HAP-1 (cell line): ENCODE results near the gene NKD2.

Source experiments
- DNase-seq, 2 experiments: peaks; one replicate each; pipeline ENCODE4 v3.0.0-alpha.2; 2016 to 2020; ENCODE audit warnings: low spot score in 2 of 2
- H3K27me3 ChIP-seq: fragments of 250-450 bp; sonication (Bioruptor Pico); 2 replicates; pipeline ENCODE4 v1.5.1; 2020; ENCODE audit warnings: low read depth, mild to moderate bottlenecking, moderate library complexity
- H3K36me3 ChIP-seq: fragments of 250-450 bp; sonication (Bioruptor Pico); replicated peaks from 2 replicates; pipeline ENCODE4 v1.5.1; 2020; ENCODE audit warnings: mild to moderate bottlenecking
- H3K4me1 ChIP-seq: fragments of 250-450 bp; sonication (Bioruptor Pico); 2 replicates; pipeline ENCODE4 v1.5.1; 2020; ENCODE audit warnings: mild to moderate bottlenecking
- H3K4me3 ChIP-seq: fragments of 250-450 bp; sonication (Bioruptor Pico); 2 replicates; pipeline ENCODE4 v1.5.1; 2020; ENCODE audit warnings: mild to moderate bottlenecking, moderate library complexity
- H3K9me3 ChIP-seq: fragments of 250-450 bp; sonication (Bioruptor Pico); 2 replicates; pipeline ENCODE4 v1.5.1; 2020; ENCODE audit warnings: mild to moderate bottlenecking, moderate library complexity
- in situ Hi-C: fragments of 300-500 bp; cut with MboI; formaldehyde crosslinking; loops from 3 replicates; pipeline ENCODE4 v1.14.3; 2020; ENCODE audit warnings: low sequenced_read_pairs, inconsistent platforms, mixed read lengths

Gene NKD2

DNA sequence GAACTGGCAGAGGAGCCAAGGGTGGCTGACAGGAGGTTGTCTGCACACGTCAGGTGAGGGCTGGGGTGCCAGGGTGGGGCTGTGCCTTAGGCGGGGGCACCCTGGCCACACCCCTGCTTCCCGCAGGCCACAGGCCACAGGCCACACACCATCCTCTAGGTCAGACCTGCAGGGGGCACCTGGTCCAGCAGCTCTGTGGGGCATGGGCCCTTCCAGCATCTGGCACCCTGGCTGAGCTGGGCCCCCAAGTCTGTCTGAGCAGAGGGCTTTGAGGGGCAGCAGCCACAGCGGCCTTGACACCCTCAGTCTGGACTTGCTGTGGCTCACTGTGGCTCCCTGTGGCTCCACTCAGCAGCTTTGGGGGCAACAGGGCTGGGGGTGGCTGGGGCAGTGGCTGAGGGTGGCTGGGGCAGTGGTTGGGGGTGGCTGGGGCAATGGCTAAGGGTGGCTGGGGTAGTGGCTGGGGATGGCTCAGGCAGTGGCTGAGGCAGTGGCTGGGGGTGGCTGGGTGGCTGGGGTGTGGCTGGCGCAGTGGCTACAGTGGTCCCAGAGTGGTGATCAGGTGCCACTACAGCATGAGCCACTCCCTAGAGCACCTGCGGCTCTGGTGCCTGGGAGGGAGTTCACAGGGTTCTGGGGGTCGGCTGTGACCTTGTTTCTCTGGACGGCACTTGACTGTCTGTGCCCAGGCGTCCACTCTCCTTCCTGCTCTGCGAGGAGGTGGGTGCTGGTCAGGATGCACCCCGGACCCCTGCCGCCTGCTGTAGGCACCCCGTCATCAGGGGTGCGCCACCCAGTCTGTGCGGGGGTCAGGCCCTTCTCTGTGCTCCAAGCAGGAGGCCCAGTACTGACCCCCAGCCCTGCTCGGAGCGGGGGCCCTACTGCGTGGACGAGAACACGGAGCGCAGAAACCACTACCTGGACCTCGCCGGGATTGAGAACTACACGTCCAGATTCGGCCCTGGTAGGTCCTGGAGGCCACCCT, 27.1 kb downstream of the NKD2 start:
- Histone ChIP-seq H3K36me3 (no peaks in the 10 kb centered on the region), H3K4me3 (no peak overlapping the region), H3K27me3 (no peaks in the 10 kb centered on the region), H3K9me3 (no peaks in the 10 kb centered on the region), H3K4me1 (no peaks in the 10 kb centered on the region)
- in situ Hi-C loops: no loop called here
- DNase-seq: no peak

DNA sequence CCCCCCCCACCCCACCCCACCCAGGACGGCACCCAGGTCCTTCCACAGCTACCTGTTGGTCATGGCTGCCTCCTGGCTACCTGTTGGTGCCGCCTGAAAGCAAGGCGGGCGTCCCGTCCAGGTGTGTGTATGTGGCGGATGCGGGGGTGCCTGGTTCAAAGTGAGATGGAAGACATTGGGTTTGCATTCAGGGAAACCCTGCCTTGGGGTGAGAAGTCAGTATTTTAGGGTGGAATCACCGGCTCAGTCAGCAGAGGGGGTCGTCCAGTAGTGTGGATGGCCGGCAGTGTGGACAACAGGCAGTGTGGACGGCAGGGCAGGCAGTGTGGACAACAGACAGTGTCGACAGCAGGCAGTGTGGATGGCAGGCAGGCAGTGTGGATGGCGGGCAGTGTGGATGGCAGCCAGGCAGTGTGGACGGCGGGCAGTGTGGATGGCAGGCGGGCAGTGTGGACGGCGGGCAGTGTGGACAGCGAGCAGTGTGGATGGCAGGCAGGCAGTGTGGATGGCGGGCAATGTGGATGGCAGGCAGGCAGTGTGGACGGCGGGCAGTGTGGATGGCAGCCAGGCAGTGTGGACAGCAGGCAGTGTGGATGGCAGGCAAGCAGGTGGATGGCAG, 28.0 kb downstream of the NKD2 start:
- H3K4me1 ChIP-seq: no peaks in the 10 kb centered on the region
- H3K27me3 ChIP-seq: no peaks in the 10 kb centered on the region
- no peak for DNase-seq
- H3K4me3 ChIP-seq: no peak overlapping the region
- H3K9me3 ChIP-seq: no peaks in the 10 kb centered on the region
- in situ Hi-C loops: no loop called here
- no peaks in the 10 kb centered on the region for H3K36me3 ChIP-seq

DNA sequence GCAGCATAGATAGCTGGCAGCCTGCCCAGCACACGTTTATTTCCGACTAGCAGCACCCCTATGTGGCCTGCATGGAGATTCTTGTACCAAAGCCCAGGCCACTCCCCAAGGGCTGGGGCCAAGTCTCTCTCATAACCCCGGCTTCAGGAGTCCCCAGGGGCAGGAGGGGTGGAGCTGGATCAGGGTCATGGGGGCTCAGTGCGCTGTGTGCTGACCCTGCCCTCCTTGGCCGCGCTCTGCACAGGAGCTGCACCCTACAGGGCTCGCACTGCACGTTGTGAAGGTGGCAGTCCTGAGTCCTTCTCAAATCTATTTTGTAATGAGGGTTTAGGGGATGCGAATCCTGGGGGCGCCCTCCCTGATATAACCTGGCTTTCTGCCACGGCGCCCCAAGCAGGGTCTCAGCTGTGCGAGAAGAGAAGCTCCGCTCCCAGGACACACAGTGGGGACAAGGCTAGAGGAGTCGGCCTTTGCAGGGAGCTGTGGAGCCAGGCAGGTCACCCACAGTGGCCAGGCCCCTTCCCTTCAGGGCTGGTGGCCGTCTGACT, 28.6 kb downstream of the NKD2 start:
- DNase-seq: no peak
- in situ Hi-C loops: no loop called here

GRCh38 chr5:1037671-1038416, 29.2 kb downstream of the NKD2 start:
- no peak overlapping the region for H3K4me3 ChIP-seq
- no peaks in the 10 kb centered on the region for H3K4me1 ChIP-seq
- H3K27me3 ChIP-seq: no peaks in the 10 kb centered on the region
- no peak for DNase-seq
- no peaks in the 10 kb centered on the region for H3K9me3 ChIP-seq
- H3K36me3 ChIP-seq: no peaks in the 10 kb centered on the region
- in situ Hi-C loops: no loop called here

More for the DNA sequence above, 28.6 kb downstream of the NKD2 start:
- H3K36me3 ChIP-seq: no peaks in the 10 kb centered on the region
- H3K4me3 ChIP-seq: no peak overlapping the region
- no peaks in the 10 kb centered on the region for H3K4me1 ChIP-seq
- no peaks in the 10 kb centered on the region for H3K9me3 ChIP-seq
- no peaks in the 10 kb centered on the region for H3K27me3 ChIP-seq

GRCh38 chr5:1038417-1039209, 30.0 kb downstream of the NKD2 start:
- in situ Hi-C loops: no loop called here
- no peak for DNase-seq
- Histone ChIP-seq H3K9me3 (no peaks in the 10 kb centered on the region), H3K27me3 (no peaks in the 10 kb centered on the region), H3K4me3 (no peak overlapping the region), H3K36me3 (no peaks in the 10 kb centered on the region), H3K4me1 (no peaks in the 10 kb centered on the region)

GRCh38 chr5:1039210-1039548, 30.6 kb downstream of the NKD2 start:
- Histone ChIP-seq H3K4me3 (no peak overlapping the region), H3K9me3 (no peaks in the 10 kb centered on the region)
- DNase-seq: no peak

DNA sequence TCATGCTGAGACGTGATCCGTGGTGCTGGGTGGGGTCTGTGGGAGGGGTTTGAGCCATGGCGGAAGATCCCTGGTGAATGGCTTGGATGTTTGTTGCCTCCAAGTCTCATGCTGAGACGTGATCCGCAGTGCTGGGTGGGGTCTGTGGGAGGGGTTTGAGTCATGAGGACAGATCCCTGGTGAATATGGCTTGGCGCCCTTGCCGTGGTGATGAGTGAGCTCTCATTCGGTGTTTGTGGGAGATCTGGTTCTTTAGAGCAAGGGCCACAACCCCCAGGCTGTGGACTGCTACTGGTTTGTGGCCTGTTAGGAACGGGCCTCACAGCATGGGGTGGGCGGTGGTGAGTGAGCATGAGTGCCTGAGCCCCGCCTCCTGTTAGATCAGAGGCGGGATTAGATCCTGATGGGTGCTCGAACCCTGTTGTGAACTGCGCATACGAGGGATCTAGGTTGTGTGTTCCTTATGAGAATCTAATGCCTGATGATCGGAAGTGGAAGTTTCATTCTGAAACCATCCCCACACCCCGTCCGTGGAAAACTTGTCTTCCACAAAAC, 31.2 kb downstream of the NKD2 start:
- H3K4me1 ChIP-seq: no peaks in the 10 kb centered on the region
- DNase-seq: no peak
- no peaks in the 10 kb centered on the region for H3K36me3 ChIP-seq
- no peak overlapping the region for H3K4me3 ChIP-seq
- no peaks in the 10 kb centered on the region for H3K9me3 ChIP-seq
- H3K27me3 ChIP-seq: no peaks in the 10 kb centered on the region
- in situ Hi-C loops: no loop called here

More at GRCh38 chr5:1039210-1039548, 30.6 kb downstream of the NKD2 start:
- Histone ChIP-seq H3K4me1 (no peaks in the 10 kb centered on the region), H3K27me3 (no peaks in the 10 kb centered on the region), H3K36me3 (no peaks in the 10 kb centered on the region)
- in situ Hi-C loops: no loop called here

DNA sequence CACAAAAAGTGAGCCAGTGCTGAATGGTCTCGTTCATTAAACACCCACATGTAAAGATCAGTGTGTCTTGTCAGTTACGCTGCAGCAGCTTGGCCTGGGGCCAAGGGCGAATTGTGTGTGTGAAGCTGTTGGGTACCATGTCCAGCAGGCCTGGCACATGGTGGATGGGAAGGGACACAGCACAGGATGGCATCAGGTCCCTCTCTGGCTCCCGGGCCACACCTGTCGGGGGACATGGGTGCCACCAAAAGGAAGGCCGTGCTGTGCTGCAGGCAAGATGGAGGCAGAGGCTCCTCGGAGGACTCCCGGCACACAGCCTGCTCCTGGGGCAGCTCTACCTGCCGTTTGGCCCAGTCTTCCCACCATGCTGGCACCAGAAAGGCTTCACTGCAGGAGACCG, 32.0 kb downstream of the NKD2 start:
- Histone ChIP-seq H3K4me3 (no peak overlapping the region), H3K36me3 (no peaks in the 10 kb centered on the region), H3K4me1 (no peaks in the 10 kb centered on the region), H3K27me3 (no peaks in the 10 kb centered on the region), H3K9me3 (no peaks in the 10 kb centered on the region)
- no peak for DNase-seq
- in situ Hi-C loops: no loop called here

DNA sequence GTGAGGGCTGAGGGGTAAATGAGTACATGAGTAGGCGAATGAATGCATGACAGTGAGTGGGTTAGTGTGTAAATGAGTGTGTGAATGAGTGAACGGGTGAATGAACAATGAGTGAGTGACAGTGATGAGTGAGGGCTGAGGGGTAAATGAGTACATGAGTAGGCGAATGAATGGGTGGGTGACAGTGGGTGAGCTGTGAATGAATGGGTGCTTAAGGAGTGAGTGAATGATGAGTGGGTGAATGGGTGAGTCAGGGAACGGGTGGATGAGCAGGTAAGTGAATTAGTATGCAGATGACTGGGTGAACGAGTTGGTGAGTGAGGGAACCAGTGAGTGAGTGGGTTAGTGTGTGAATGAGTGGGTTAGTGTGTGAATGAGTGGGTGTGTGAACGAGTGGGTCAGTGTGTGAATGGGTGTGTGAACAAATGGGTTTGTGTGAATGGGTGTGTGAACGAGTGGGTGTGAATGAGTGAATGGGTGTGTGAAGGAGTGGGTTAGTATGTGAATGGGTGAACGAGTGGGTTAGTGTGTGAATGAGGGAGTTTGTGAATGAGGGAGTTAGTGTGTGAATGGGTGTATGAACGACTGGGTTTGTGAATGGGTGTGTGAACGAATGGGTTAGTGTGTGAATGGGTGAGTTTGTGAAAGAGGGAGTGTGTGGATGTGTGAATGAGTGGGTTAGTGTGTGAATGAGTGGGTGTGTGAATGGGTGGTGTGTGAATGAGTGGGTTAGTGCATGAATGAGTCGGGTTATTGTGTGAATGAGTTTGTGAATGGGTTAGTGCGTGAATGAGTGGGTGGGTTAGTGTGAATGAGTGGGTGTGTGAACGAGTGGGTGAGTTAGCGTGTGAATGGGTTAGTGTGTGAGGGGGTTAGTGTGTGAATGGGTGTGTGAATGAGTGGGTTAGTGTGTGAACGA, 32.9 kb downstream of the NKD2 start:
- DNase-seq: no peak
- Histone ChIP-seq H3K9me3 (no peaks in the 10 kb centered on the region), H3K4me3 (no peak overlapping the region), H3K27me3 (no peaks in the 10 kb centered on the region), H3K36me3 (no peaks in the 10 kb centered on the region), H3K4me1 (no peaks in the 10 kb centered on the region)
- in situ Hi-C loops: no loop called here

- no peaks in the 10 kb centered on the region for H3K4me1 ChIP-seq
- no peaks in the 10 kb centered on the region for H3K27me3 ChIP-seq
- no peak for DNase-seq
- H3K9me3 ChIP-seq: no peaks in the 10 kb centered on the region
- in situ Hi-C loops: no loop called here
- H3K36me3 ChIP-seq: no peaks in the 10 kb centered on the region
- H3K4me3 ChIP-seq: no peak overlapping the region
Measured at GRCh38 chr5:1042626-1043025, 34.0 kb downstream of the NKD2 start.

GRCh38 chr5:1043327-1043726, 34.7 kb downstream of the NKD2 start:
- in situ Hi-C loops: no loop called here

DNA sequence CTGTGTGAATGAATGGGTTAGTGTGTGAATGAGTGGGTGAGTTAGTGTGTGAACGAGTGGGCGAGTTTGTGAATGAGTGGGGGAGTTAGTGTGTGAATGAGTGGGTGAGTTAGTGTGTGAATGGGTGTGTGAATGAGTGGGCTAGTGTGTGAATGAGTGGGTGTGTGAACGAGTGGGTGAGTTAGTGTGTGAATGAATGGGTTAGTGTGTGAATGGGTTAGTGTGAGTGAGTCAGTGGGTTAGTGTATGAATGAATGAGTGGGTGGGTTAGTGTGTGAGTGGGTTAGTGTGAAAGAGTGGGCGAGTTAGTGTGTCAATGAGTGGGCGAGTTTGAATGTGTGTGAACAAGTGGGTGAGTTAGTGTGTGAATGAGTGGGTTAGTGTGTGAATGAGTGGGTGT, 35.5 kb downstream of the NKD2 start:
- H3K27me3 ChIP-seq: no peaks in the 10 kb centered on the region
- H3K4me3 ChIP-seq: no peak overlapping the region
- no peak for DNase-seq
- in situ Hi-C loops: no loop called here
- H3K36me3 ChIP-seq: no peaks in the 10 kb centered on the region
- no peaks in the 10 kb centered on the region for H3K9me3 ChIP-seq
- H3K4me1 ChIP-seq: no peaks in the 10 kb centered on the region

More at GRCh38 chr5:1043327-1043726, 34.7 kb downstream of the NKD2 start:
- H3K27me3 ChIP-seq: no peaks in the 10 kb centered on the region
- DNase-seq: no peak
- H3K9me3 ChIP-seq: no peaks in the 10 kb centered on the region
- no peaks in the 10 kb centered on the region for H3K4me1 ChIP-seq
- H3K4me3 ChIP-seq: no peak overlapping the region
- H3K36me3 ChIP-seq: no peaks in the 10 kb centered on the region
